ENCODE data around the gene OPA1.

The OPA1 gene

GRCh38 chr3:193729601-193730000 is 136.6 kb downstream of the OPA1 start:
- Histone ChIP-seq H3K27me3 (ENCODE audit: control insufficient read depth in 5 of 5, insufficient read depth in 4 of 5, low read length in 5 of 5) (no peaks in the 10 kb centered on the region), H3K27ac (ENCODE audit: low read depth, low read length) (no peak overlapping the region), H3K4me3 (ENCODE audit: low read depth in 1 of 5, low read length in 5 of 5) (no peak overlapping the region), H3K36me3 (ENCODE audit: control insufficient read depth in 5 of 5, insufficient read depth in 5 of 5, low read length in 5 of 5) (no peaks in the 10 kb centered on the region), H3K4me1 (ENCODE audit: control insufficient read depth in 5 of 5, insufficient read depth in 5 of 5, low read length in 5 of 5) (no peaks in the 10 kb centered on the region), H3K9ac (ENCODE audit: low read length in 5 of 5) (no peak overlapping the region), H3K9me3 (ENCODE audit: control insufficient read depth in 5 of 5, low read length in 5 of 5) (no peaks in the 10 kb centered on the region)

- no peak overlapping the region for H3K9ac ChIP-seq (ENCODE audit: low read length in 5 of 5)
- H3K27ac ChIP-seq (ENCODE audit: low read depth, low read length): no peak overlapping the region
- no peaks in the 10 kb centered on the region for H3K4me1 ChIP-seq (ENCODE audit: control insufficient read depth in 5 of 5, insufficient read depth in 5 of 5, low read length in 5 of 5)
- no peak overlapping the region for H3K4me3 ChIP-seq (ENCODE audit: low read depth in 1 of 5, low read length in 5 of 5)
- H3K36me3 ChIP-seq (ENCODE audit: control insufficient read depth in 5 of 5, insufficient read depth in 5 of 5, low read length in 5 of 5): no peaks in the 10 kb centered on the region
- H3K27me3 ChIP-seq (ENCODE audit: control insufficient read depth in 5 of 5, insufficient read depth in 4 of 5, low read length in 5 of 5): no peaks in the 10 kb centered on the region
- no peaks in the 10 kb centered on the region for H3K9me3 ChIP-seq (ENCODE audit: control insufficient read depth in 5 of 5, low read length in 5 of 5)
These were observed 137.5 kb downstream of the OPA1 start for GRCh38 chr3:193730511-193730910.

DNA sequence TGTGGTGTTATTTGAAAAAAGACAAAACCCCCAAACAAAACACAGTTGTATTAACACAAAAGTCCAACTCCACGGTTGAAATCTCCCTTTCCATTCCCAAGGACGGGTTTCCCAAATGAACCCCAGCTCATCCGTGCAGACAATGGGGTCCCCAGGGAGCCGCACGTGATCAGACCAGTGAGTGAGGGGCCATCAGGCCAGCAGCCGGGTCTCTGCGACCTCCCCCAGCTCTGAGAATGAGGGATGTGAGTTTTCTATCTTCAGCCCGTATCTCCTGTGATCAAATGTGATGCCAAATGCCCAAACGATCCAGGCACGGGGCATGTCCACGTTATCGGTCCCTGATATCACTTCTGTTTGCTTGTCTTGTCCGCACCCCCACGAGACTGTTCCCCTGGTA is 138.0 kb downstream of the OPA1 start:
- H3K9ac ChIP-seq (ENCODE audit: low read length in 5 of 5): no peak overlapping the region
- H3K27me3 ChIP-seq (ENCODE audit: control insufficient read depth in 5 of 5, insufficient read depth in 4 of 5, low read length in 5 of 5): no peaks in the 10 kb centered on the region
- H3K27ac ChIP-seq (ENCODE audit: low read depth, low read length): no peak overlapping the region
- H3K4me3 ChIP-seq (ENCODE audit: low read depth in 1 of 5, low read length in 5 of 5): no peak overlapping the region
- H3K9me3 ChIP-seq (ENCODE audit: control insufficient read depth in 5 of 5, low read length in 5 of 5): no peaks in the 10 kb centered on the region
- H3K36me3 ChIP-seq (ENCODE audit: control insufficient read depth in 5 of 5, insufficient read depth in 5 of 5, low read length in 5 of 5): no peaks in the 10 kb centered on the region
- H3K4me1 ChIP-seq (ENCODE audit: control insufficient read depth in 5 of 5, insufficient read depth in 5 of 5, low read length in 5 of 5): no peaks in the 10 kb centered on the region

DNA sequence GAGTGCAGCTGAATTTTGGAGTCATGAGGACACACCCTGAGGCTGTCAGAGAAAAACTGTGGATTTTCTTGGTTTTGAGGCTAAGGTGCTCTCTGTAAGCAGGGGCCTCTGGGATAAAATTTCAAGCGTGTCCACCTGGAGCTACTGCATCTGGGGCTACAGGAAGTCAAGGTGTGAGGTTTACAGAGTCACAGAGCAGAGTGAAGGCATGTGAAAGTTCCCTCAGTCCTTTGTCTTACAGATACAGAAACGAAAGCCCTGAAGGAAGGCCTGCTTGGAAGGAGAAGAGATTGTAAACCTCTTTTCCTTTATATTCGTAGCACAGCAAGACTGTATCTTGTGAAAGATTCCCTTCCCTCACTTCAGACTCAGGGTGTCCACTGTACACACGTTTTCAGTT is 138.6 kb downstream of the OPA1 start:
- H3K27me3 ChIP-seq (ENCODE audit: control insufficient read depth in 5 of 5, insufficient read depth in 4 of 5, low read length in 5 of 5): no peaks in the 10 kb centered on the region
- no peaks in the 10 kb centered on the region for H3K9me3 ChIP-seq (ENCODE audit: control insufficient read depth in 5 of 5, low read length in 5 of 5)
- H3K4me1 ChIP-seq (ENCODE audit: control insufficient read depth in 5 of 5, insufficient read depth in 5 of 5, low read length in 5 of 5): no peaks in the 10 kb centered on the region
- H3K9ac ChIP-seq (ENCODE audit: low read length in 5 of 5): no peak overlapping the region
- no peak overlapping the region for H3K27ac ChIP-seq (ENCODE audit: low read depth, low read length)
- no peak overlapping the region for H3K4me3 ChIP-seq (ENCODE audit: low read depth in 1 of 5, low read length in 5 of 5)
- no peaks in the 10 kb centered on the region for H3K36me3 ChIP-seq (ENCODE audit: control insufficient read depth in 5 of 5, insufficient read depth in 5 of 5, low read length in 5 of 5)

DNA sequence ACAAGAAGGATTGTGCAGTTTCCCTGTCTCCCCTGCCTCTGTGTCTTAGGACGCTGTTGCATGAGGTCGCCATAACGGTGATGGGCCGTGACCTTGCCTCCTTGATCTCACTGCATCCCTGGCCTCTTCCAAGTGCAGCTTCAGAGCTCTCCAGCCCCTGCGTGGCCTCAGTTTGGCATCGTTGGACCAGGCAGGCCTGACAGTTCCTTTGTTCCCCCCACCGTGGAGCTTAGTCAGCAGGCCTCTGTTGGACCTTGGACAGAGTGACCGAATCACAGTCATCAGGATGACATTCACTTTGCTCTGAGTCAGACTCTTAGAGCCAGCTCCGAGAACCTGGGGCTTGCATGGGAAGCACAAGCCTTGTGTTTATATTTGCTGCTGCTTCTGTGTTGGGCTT is 139.4 kb downstream of the OPA1 start:
- H3K9ac ChIP-seq (ENCODE audit: low read length in 5 of 5): no peak overlapping the region
- no peaks in the 10 kb centered on the region for H3K36me3 ChIP-seq (ENCODE audit: control insufficient read depth in 5 of 5, insufficient read depth in 5 of 5, low read length in 5 of 5)
- no peaks in the 10 kb centered on the region for H3K27me3 ChIP-seq (ENCODE audit: control insufficient read depth in 5 of 5, insufficient read depth in 4 of 5, low read length in 5 of 5)
- no peaks in the 10 kb centered on the region for H3K4me1 ChIP-seq (ENCODE audit: control insufficient read depth in 5 of 5, insufficient read depth in 5 of 5, low read length in 5 of 5)
- H3K27ac ChIP-seq (ENCODE audit: low read depth, low read length): no peak overlapping the region
- H3K9me3 ChIP-seq (ENCODE audit: control insufficient read depth in 5 of 5, low read length in 5 of 5): no peaks in the 10 kb centered on the region
- no peak overlapping the region for H3K4me3 ChIP-seq (ENCODE audit: low read depth in 1 of 5, low read length in 5 of 5)

- H3K4me1 ChIP-seq (ENCODE audit: control insufficient read depth in 5 of 5, insufficient read depth in 5 of 5, low read length in 5 of 5): no peaks in the 10 kb centered on the region
- no peaks in the 10 kb centered on the region for H3K36me3 ChIP-seq (ENCODE audit: control insufficient read depth in 5 of 5, insufficient read depth in 5 of 5, low read length in 5 of 5)
- no peak overlapping the region for H3K27ac ChIP-seq (ENCODE audit: low read depth, low read length)
- no peak overlapping the region for H3K4me3 ChIP-seq (ENCODE audit: low read depth in 1 of 5, low read length in 5 of 5)
- H3K27me3 ChIP-seq (ENCODE audit: control insufficient read depth in 5 of 5, insufficient read depth in 4 of 5, low read length in 5 of 5): no peaks in the 10 kb centered on the region
- H3K9ac ChIP-seq (ENCODE audit: low read length in 5 of 5): no peak overlapping the region
- H3K9me3 ChIP-seq (ENCODE audit: control insufficient read depth in 5 of 5, low read length in 5 of 5): no peaks in the 10 kb centered on the region
These were observed 139.8 kb downstream of the OPA1 start for GRCh38 chr3:193732827-193733226.

- Histone ChIP-seq H3K27ac (ENCODE audit: low read depth, low read length) (no peak overlapping the region), H3K9ac (ENCODE audit: low read length in 5 of 5) (no peak overlapping the region)
These were observed 141.8 kb downstream of the OPA1 start for GRCh38 chr3:193734737-193735366.

DNA sequence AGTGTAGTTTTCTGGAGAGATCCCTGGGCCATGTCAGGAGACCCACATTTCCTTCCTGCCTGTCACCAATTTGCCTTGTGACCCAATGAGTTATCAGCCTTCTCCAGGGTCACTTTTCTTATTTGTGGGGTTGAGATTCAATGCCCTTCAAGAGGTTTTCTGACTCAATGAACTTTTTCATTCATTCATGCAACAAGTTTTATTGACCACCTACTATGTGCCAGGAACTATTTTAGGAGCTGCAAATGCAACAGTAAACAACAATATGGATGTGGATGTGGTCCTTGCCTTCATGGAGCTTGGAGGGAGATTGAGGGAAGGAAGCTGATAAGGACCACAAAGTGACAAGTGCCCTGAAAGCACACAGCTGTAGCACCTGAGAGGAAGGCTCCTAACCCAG is 142.8 kb downstream of the OPA1 start:
- H3K27me3 ChIP-seq (ENCODE audit: control insufficient read depth in 5 of 5, insufficient read depth in 4 of 5, low read length in 5 of 5): no peaks in the 10 kb centered on the region
- H3K9ac ChIP-seq (ENCODE audit: low read length in 5 of 5): no peak overlapping the region
- H3K36me3 ChIP-seq (ENCODE audit: control insufficient read depth in 5 of 5, insufficient read depth in 5 of 5, low read length in 5 of 5): no peaks in the 10 kb centered on the region
- H3K9me3 ChIP-seq (ENCODE audit: control insufficient read depth in 5 of 5, low read length in 5 of 5): no peaks in the 10 kb centered on the region
- no peak overlapping the region for H3K4me3 ChIP-seq (ENCODE audit: low read depth in 1 of 5, low read length in 5 of 5)
- no peak overlapping the region for H3K27ac ChIP-seq (ENCODE audit: low read depth, low read length)
- no peaks in the 10 kb centered on the region for H3K4me1 ChIP-seq (ENCODE audit: control insufficient read depth in 5 of 5, insufficient read depth in 5 of 5, low read length in 5 of 5)

More at GRCh38 chr3:193734737-193735366, 141.8 kb downstream of the OPA1 start:
- H3K4me1 ChIP-seq (ENCODE audit: control insufficient read depth in 5 of 5, insufficient read depth in 5 of 5, low read length in 5 of 5): no peaks in the 10 kb centered on the region
- H3K36me3 ChIP-seq (ENCODE audit: control insufficient read depth in 5 of 5, insufficient read depth in 5 of 5, low read length in 5 of 5): no peaks in the 10 kb centered on the region
- no peak overlapping the region for H3K4me3 ChIP-seq (ENCODE audit: low read depth in 1 of 5, low read length in 5 of 5)
- no peaks in the 10 kb centered on the region for H3K9me3 ChIP-seq (ENCODE audit: control insufficient read depth in 5 of 5, low read length in 5 of 5)
- no peaks in the 10 kb centered on the region for H3K27me3 ChIP-seq (ENCODE audit: control insufficient read depth in 5 of 5, insufficient read depth in 4 of 5, low read length in 5 of 5)

DNA sequence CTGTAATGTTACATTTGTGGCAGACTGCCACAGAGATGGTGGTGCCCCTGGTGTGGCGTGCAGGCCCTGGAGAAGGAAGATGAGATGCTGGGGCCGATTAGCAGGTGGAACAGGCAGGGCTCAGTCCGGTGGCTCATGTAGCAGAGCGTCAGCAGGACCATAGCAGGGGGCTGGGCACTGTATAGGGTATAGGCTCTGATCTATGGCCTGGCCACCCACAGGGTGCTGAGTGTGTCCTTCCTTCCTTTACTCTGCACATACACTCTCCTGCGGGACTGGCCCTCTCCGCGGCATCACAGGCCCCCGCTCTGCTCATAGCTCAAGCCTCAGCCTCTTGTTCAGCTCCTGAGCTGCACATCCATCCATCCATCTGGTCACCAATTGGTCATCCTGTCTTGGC is 143.6 kb downstream of the OPA1 start:
- H3K36me3 ChIP-seq (ENCODE audit: control insufficient read depth in 5 of 5, insufficient read depth in 5 of 5, low read length in 5 of 5): no peaks in the 10 kb centered on the region
- no peak overlapping the region for H3K4me3 ChIP-seq (ENCODE audit: low read depth in 1 of 5, low read length in 5 of 5)
- H3K9ac ChIP-seq (ENCODE audit: low read length in 5 of 5): no peak overlapping the region
- H3K4me1 ChIP-seq (ENCODE audit: control insufficient read depth in 5 of 5, insufficient read depth in 5 of 5, low read length in 5 of 5): no peaks in the 10 kb centered on the region
- H3K27me3 ChIP-seq (ENCODE audit: control insufficient read depth in 5 of 5, insufficient read depth in 4 of 5, low read length in 5 of 5): no peaks in the 10 kb centered on the region
- H3K9me3 ChIP-seq (ENCODE audit: control insufficient read depth in 5 of 5, low read length in 5 of 5): no peaks in the 10 kb centered on the region
- H3K27ac ChIP-seq (ENCODE audit: low read depth, low read length): no peak overlapping the region

DNA sequence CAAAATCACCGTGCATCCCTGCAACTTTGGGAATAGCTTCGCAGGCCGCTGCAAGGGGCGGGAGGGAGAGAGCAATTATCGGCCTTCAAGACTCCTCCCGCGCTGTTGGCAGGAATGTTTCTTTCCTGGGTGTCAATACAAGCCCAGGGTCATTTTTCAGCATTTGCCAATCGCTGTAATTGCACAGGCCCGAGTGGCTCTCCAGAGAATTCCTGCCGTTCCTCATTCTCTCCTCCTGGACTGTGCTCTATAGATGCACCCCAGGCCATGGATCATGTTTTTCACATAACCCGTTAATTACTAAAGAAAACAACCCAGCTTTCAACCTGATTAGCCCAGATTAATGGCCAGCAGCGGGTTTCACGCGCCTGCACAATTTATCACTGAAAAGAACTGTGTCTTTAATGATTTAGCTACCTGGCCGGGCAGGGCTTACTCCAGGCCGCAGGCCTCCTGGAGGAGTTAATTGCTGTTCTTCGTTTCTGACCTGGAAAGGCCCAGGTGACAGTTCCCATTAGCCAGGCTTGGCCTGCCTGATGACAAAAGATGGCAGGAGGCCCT is 144.3 kb downstream of the OPA1 start:
- H3K4me1 ChIP-seq (ENCODE audit: control insufficient read depth in 5 of 5, insufficient read depth in 5 of 5, low read length in 5 of 5): no peaks in the 10 kb centered on the region
- no peaks in the 10 kb centered on the region for H3K9me3 ChIP-seq (ENCODE audit: control insufficient read depth in 5 of 5, low read length in 5 of 5)
- H3K27ac ChIP-seq (ENCODE audit: low read depth, low read length): no peak overlapping the region
- no peaks in the 10 kb centered on the region for H3K36me3 ChIP-seq (ENCODE audit: control insufficient read depth in 5 of 5, insufficient read depth in 5 of 5, low read length in 5 of 5)
- no peak overlapping the region for H3K4me3 ChIP-seq (ENCODE audit: low read depth in 1 of 5, low read length in 5 of 5)
- H3K9ac ChIP-seq (ENCODE audit: low read length in 5 of 5): no peak overlapping the region
- H3K27me3 ChIP-seq (ENCODE audit: control insufficient read depth in 5 of 5, insufficient read depth in 4 of 5, low read length in 5 of 5): no peaks in the 10 kb centered on the region
